ENCODE results near the gene TNFRSF6B. TPM values are rescaled to one million over a fixed set of nuclear protein-coding genes. Genes with fewer than 3 reads are reported as not detected.

TNFRSF6B gene, protein sequence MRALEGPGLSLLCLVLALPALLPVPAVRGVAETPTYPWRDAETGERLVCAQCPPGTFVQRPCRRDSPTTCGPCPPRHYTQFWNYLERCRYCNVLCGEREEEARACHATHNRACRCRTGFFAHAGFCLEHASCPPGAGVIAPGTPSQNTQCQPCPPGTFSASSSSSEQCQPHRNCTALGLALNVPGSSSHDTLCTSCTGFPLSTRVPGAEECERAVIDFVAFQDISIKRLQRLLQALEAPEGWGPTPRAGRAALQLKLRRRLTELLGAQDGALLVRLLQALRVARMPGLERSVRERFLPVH
- total RNA-seq, result 1.3 TPM

DNA sequence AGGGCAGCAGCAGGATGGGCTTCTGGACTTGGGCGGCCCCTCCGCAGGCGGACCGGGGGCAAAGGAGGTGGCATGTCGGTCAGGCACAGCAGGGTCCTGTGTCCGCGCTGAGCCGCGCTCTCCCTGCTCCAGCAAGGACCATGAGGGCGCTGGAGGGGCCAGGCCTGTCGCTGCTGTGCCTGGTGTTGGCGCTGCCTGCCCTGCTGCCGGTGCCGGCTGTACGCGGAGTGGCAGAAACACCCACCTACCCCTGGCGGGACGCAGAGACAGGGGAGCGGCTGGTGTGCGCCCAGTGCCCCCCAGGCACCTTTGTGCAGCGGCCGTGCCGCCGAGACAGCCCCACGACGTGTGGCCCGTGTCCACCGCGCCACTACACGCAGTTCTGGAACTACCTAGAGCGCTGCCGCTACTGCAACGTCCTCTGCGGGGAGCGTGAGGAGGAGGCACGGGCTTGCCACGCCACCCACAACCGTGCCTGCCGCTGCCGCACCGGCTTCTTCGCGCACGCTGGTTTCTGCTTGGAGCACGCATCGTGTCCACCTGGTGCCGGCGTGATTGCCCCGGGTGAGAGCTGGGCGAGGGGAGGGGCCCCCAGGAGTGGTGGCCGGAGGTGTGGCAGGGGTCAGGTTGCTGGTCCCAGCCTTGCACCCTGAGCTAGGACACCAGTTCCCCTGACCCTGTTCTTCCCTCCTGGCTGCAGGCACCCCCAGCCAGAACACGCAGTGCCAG, at the start of gene TNFRSF6B:
TNFRSF6B (plus strand) TSS at position 25 of the 729 bp plus-strand sequence; CDS start at position 141, 116 bp downstream.

DNA sequence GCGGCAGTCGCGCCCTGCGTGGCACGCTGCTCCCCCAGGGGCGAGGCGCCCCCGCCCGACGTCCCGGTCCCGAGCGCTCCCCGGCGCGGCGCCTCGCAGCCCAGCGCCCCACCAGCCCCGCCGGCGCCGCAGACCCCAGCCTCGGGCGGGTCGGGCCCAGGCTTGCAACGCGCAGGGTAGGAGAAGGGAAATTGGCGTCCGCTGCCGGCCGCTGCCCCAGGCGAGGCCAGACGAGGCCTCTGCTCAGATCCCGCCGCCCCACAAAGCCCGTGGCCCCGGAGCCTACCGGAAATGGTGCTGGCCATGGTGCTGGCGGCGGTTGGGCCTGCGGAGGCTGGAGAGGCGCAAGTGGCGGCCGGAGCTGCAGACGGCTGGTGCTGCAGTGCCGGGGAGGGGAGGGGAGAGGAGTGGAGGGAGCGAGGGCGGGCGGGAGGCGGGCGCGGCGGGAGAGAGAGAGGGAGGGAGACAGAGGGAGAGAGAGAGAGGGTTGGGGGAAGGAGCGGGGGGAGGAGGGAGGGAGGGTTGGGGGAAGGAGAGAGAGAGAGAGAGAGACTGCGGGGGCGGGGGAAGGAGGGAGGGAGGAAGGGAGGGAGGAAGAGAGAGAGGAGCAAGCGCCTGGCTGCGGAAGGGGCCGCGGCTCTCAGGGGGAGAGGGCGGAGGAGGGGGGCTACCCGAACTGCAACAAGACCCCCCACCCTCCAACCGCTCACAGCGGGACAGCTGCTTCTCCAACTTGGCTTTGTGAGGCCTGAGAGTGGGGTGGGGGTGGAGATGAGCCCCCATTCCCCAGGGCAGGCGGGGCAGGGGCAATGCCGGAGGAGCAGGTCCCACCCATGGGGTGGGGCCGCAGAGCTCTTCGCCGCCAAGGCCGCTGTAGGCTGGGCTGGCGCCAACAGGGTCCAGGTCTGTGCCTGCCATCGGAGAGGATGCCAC, 43.1 kb upstream of the TNFRSF6B start, which contains the start of gene STMN3:
STMN3 (minus strand) TSS at position 384 of the 933 bp plus-strand sequence; CDS start at position 305, 79 bp downstream.

DNA sequence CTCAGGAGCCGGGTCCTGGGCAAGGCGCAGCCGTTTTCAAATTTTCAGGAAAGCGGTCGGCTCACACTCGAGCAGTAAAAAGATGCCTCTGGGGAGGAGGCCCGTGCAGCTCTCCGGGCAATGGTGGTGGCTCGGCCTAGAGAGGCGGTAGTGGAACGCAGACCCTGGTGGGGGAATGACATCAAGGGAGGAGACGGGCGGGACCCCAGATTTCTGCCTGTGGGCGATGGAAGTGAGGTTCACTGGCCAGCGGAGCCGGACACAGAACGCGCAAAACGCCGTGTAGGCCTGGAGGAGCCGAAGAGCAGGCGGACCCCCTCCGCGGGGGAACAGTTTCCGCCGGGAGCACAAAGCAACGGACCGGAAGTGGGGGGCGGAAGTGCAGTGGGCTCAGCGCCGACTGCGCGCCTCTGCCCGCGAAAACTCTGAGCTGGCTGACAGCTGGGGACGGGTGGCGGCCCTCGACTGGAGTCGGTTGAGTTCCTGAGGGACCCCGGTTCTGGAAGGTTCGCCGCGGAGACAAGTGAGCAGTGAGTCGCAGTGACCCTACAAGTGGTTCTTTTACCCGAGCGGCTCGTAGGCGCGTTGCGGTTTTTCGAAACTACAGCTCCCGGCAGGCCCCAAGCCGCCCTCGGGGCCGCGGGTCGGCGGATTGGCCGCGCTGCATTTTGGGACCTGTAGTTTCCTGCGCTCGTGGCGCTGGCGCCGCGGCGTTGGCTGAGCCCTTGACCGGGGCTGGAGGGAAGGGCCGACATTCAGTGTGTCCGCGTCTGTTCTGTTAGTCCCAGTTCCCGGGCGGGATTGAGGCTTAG, 38.3 kb upstream of the TNFRSF6B start, which contains the start of gene RTEL1:
RTEL1 (plus strand) TSS at position 376 of the 812 bp plus-strand sequence. CDS start 1,091 bp downstream, outside the sequence.

DNA sequence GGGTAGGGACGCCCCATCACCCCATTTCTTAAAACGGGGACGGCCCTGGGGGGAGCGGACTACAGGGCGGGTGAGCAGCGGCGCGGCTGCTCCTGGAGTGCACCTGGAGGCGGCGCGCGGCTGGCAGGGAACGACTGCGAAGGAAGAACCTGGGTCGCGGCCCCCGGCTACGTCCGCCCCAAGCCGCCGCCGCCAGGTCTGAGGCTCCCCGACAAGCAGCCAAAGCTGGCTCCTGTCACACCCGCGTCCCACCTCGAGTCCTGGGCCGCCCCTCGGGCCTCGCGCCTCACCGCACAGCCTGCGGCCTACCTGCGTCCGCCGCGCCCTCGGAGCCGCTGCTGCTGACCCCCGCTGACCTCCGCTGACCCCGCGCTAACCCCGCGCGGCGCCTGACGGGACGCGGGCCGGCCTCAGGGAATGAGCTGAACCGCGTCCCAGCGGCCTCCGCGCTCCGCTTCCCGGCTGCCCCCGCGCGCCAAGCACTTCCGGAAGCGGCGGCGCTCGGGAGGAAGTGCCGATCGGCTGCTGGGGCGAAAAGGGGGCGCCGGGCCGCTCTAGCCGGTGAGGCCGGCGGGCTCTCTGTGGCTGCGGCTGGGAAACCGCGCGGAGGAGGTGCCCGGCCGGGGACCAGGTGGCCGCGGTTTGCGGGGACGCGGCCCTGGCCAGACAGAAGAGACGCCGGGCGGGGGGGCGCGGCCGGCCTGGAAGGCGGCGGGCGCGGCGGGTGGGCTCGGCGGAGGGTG, 11.3 kb downstream of the TNFRSF6B start, which contains the start of the genes ARFRP1 and ZGPAT:
ARFRP1 (minus strand) TSS at position 419 of the 743 bp plus-strand sequence. CDS start 885 bp downstream, outside the sequence.
ZGPAT (plus strand) TSS at position 482 of the 743 bp plus-strand sequence. CDS start 542 bp downstream, outside the sequence.

DNA sequence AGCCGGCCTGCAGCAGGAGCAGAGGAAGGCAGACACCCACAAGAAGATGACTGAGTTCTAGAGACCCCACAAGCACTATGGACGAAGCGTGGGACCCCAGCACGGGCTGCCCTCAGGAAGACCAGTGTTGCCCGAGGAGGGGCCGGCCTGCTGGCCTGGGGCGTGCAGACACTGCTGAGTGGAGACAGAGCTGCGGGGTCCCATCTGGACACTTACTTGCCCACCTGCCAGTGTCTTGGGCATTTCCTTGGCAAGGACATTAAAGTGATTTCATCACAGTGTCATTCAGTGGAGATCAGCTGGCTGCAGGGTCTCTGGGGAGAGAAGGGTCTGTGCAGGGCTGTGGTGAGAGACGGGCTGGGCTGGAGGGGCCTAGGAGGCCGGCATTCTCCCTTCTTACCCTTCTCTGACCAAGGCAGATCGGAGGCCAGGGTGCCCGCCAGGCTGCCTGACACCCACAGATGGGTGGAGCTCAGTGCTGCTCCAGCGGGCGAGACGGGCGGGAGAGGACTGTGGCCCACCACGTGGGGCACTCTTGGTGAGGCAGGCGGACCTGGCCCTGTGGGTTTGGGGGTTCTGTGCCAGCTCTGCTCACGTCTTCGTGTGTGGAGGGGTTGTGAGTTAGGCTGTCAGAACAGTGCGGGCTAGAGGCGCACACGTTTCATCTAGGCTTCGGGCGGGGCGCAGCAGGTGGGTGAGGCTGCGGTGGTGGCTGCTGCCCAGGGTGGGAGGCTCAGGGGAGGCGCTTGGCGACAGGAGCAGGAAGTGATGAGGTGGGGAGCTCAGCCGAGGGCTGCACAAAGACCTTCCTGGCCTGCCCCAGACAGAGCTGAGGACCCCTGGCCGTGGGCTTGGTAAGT, 39.6 kb downstream of the TNFRSF6B start, which contains the start of gene LIME1:
LIME1 (plus strand) TSS at position 806 of the 860 bp plus-strand sequence. CDS start 886 bp downstream, outside the sequence.

DNA sequence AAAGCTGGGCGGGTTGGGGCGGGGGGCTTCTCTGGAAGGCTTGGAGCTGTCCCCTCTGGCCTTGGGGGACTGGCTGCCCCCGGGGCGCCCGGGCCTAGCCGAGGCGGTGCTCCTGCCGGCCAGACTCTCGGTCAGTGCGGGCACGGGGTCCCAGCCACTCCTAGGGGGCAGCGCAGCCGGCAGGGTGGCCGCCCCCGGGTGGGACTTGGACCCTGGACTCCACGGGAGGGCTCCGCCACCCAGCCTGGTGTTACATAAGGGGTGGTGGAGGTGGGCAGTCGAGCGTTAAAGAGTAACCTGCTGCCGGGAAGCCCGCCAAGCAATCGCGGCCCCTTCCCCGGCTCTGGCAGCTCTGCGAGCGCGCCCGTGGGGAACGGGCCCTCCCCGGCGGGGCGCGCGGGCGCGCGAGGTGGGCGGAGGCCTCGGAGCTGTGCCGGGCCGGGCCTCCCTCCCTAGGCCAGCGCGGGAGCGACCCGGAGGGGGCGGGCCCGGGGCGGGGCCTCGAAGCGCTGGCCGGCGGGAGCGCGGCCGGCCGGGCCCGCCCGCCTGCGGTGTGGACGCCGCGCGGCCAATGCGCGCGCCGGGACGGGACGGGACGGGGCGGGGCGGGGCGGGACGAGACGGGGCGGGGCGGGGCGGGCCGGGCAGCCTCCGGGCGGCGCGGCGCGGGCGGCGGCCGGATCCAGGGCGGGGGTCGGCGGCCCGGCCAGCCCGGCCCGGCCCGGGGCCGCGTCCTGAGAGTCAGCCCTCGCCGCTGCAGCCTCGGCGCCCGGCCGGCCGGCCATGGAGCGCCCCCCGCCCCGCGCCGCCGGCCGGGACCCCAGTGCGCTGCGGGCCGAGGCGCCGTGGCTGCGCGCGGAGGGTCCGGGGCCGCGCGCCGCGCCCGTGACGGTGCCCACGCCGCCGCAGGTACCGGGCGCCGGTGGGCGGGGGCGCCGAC, 42.9 kb downstream of the TNFRSF6B start, which contains the start of gene SLC2A4RG:
SLC2A4RG (plus strand) TSS at position 647 of the 940 bp plus-strand sequence; CDS start at position 784, 137 bp downstream.

Small RNAs within 50 kb of the gene (small RNA-seq; reads per million reads assigned to genes)
- not detected for gene LIME1 (ENCODE audit: low replicate concordance)
- not detected for gene TNFRSF6B (ENCODE audit: low replicate concordance)

Other genes with a start within 250 kb of the TNFRSF6B start
- 250 TPM for gene KCNQ2, start 224.0 kb upstream of the TNFRSF6B start, total RNA-seq
- gene EEF1A2, start 197.6 kb upstream of the TNFRSF6B start, total RNA-seq, result 281 TPM
- gene PPDPF, start 175.9 kb upstream of the TNFRSF6B start, total RNA-seq, result 80.8 TPM
- not detected for gene PTK6, start 159.3 kb upstream of the TNFRSF6B start, total RNA-seq
- gene SRMS, start 148.9 kb upstream of the TNFRSF6B start, total RNA-seq, result not detected
- gene FNDC11, start 142.5 kb upstream of the TNFRSF6B start, total RNA-seq, result 4.1 TPM
- 7.8 TPM for gene HELZ2, start 122.4 kb upstream of the TNFRSF6B start, total RNA-seq
- gene GMEB2, start 69.6 kb upstream of the TNFRSF6B start, total RNA-seq, result 9.7 TPM
- gene STMN3, start 43.2 kb upstream of the TNFRSF6B start, total RNA-seq, result 107 TPM
- 19.1 TPM for gene RTEL1, start 38.3 kb upstream of the TNFRSF6B start, total RNA-seq
- gene ARFRP1, start 11.3 kb downstream of the TNFRSF6B start, total RNA-seq, result 27.9 TPM
- 15.7 TPM for gene ZGPAT, start 11.4 kb downstream of the TNFRSF6B start, total RNA-seq
- gene LIME1, start 40.0 kb downstream of the TNFRSF6B start, total RNA-seq, result 13.5 TPM
- 3.4 TPM for gene SLC2A4RG, start 43.1 kb downstream of the TNFRSF6B start, total RNA-seq
- gene ZBTB46, start 134.6 kb downstream of the TNFRSF6B start, total RNA-seq, result 20.3 TPM
- not detected for gene ABHD16B, start 164.8 kb downstream of the TNFRSF6B start, total RNA-seq
- 32.6 TPM for gene TPD52L2, start 168.6 kb downstream of the TNFRSF6B start, total RNA-seq
- 80.4 TPM for gene DNAJC5, start 198.5 kb downstream of the TNFRSF6B start, total RNA-seq

Measured in parietal lobe (tissue), 2 donors.